ENCODE results near the gene WDR54. TPM values are rescaled to one million over a fixed set of nuclear protein-coding genes. Genes with fewer than 3 reads are reported as not detected.

Gene WDR54
- total RNA-seq: 1 to 10 TPM in 3 of 4 donors, not detected in 1; 1.2 to 2.5 (median 2.3) TPM

- no peak for TF ChIP-seq CTCF (IDR thresholded peaks at IDR 0.05)
- TF ChIP-seq POLR2A (IDR thresholded peaks at IDR 0.05): no peak
- DNase-seq: peak; percentile 88 to 96 (median 92)
These were observed at the start of gene WDR54, which contains the start of gene C2orf81 for GRCh38 chr2:74421221-74421870. Gene WDR54 (plus strand): TSS chr2:74421730. CDS start chr2:74422154, 424 bp downstream. Gene C2orf81 (minus strand): TSS chr2:74421619. CDS start chr2:74421560, 59 bp downstream.

GRCh38 chr2:74372674-74373073 is 48.9 kb upstream of the WDR54 start:
- Histone ChIP-seq H3K4me3 (no peak overlapping the region), H3K27me3 (no peaks in the 10 kb centered on the region), H3K36me3 (peaks cover 0 to 60% (median 3%) of the 10 kb centered on the region in 3 donors), H3K4me1 (peaks cover 0 to 16% (median 0%) of the 10 kb centered on the region in 4 donors), H3K27ac (no peak overlapping the region), H3K9me3 (no peaks in the 10 kb centered on the region)
- TF ChIP-seq CTCF (IDR thresholded peaks at IDR 0.05): no peak
- no peak for TF ChIP-seq POLR2A (IDR thresholded peaks at IDR 0.05)
- no peak for DNase-seq

More at GRCh38 chr2:74421221-74421870, at the start of gene WDR54, which contains the start of gene C2orf81:
- Histone ChIP-seq H3K4me1 (peaks cover 0 to 4% (median 0%) of the 10 kb centered on the region in 4 donors), H3K27me3 (no peaks in the 10 kb centered on the region), H3K9me3 (no peaks in the 10 kb centered on the region), H3K36me3 (peaks cover 0 to 14% (median 0%) of the 10 kb centered on the region in 3 donors), H3K4me3 (peak within 1 kb of the TSS; percentile 61 to 69 (median 62)), H3K27ac (peak within 1 kb of the TSS; percentile 58 to 82 (median 72))

- Histone ChIP-seq H3K9me3 (no peaks in the 10 kb centered on the region), H3K4me3 (no peak overlapping the region), H3K4me1 (peaks cover 0 to 16% (median 0%) of the 10 kb centered on the region in 4 donors), H3K27ac (no peak overlapping the region), H3K36me3 (peaks cover 0 to 58% (median 0%) of the 10 kb centered on the region in 3 donors), H3K27me3 (no peaks in the 10 kb centered on the region)
- TF ChIP-seq CTCF (IDR thresholded peaks at IDR 0.05): no peak
- TF ChIP-seq POLR2A (IDR thresholded peaks at IDR 0.05): no peak
- DNase-seq: peak in 2 of 3 donors; percentile 73 to 81
These were observed 48.3 kb upstream of the WDR54 start for GRCh38 chr2:74373221-74373676.

- H3K27ac ChIP-seq: peak overlapping the region in 1 of 4 donors; percentile 8
- H3K36me3 ChIP-seq: peaks cover 0 to 51% (median 0%) of the 10 kb centered on the region in 3 donors
- DNase-seq: no peak
- TF ChIP-seq CTCF (IDR thresholded peaks at IDR 0.05): no peak
- no peak for TF ChIP-seq POLR2A (IDR thresholded peaks at IDR 0.05)
- no peaks in the 10 kb centered on the region for H3K27me3 ChIP-seq
- H3K4me1 ChIP-seq: peaks cover 0 to 17% (median 0%) of the 10 kb centered on the region in 4 donors
- H3K9me3 ChIP-seq: no peaks in the 10 kb centered on the region
- peak overlapping the region in 1 of 4 donors; percentile 21 for H3K4me3 ChIP-seq
These were observed 47.5 kb upstream of the WDR54 start for GRCh38 chr2:74373985-74374384.

- Histone ChIP-seq H3K27ac (peak overlapping the region in 1 of 4 donors; percentile 8), H3K4me1 (peaks cover 0 to 23% (median 1%) of the 10 kb centered on the region in 4 donors), H3K36me3 (peaks cover 0 to 44% (median 0%) of the 10 kb centered on the region in 3 donors), H3K27me3 (no peaks in the 10 kb centered on the region), H3K9me3 (no peaks in the 10 kb centered on the region), H3K4me3 (peak overlapping the region in 1 of 4 donors; percentile 21)
- DNase-seq: peak in 2 of 3 donors; percentile 54 to 62
- TF ChIP-seq POLR2A (IDR thresholded peaks at IDR 0.05): no peak
- TF ChIP-seq CTCF (IDR thresholded peaks at IDR 0.05): no peak
These were observed 46.9 kb upstream of the WDR54 start for GRCh38 chr2:74374509-74375205.
